ENCODE data around the gene FBXO44.

DNA sequence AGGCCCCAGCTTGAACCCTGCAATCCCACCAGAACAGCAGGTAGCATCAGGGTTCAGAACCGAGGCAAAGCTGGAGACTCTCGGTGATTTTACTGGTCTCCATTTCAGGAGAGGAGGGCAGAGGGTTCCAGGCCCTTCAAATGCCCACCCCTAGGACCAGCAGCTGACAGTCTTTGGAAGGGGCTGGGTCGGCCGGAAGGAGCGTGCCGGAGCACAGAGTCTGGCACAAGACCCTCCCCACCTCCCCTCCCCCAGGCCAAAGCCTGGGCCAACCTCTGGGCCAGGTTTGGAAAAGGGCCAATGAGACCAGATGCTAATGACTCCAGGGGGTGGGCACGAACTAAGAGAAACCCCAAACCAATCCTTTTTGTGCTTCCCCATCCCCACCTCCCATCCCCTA lies 7.3 kb upstream of the FBXO44 start:
- TF ChIP-seq, protein P1, sequence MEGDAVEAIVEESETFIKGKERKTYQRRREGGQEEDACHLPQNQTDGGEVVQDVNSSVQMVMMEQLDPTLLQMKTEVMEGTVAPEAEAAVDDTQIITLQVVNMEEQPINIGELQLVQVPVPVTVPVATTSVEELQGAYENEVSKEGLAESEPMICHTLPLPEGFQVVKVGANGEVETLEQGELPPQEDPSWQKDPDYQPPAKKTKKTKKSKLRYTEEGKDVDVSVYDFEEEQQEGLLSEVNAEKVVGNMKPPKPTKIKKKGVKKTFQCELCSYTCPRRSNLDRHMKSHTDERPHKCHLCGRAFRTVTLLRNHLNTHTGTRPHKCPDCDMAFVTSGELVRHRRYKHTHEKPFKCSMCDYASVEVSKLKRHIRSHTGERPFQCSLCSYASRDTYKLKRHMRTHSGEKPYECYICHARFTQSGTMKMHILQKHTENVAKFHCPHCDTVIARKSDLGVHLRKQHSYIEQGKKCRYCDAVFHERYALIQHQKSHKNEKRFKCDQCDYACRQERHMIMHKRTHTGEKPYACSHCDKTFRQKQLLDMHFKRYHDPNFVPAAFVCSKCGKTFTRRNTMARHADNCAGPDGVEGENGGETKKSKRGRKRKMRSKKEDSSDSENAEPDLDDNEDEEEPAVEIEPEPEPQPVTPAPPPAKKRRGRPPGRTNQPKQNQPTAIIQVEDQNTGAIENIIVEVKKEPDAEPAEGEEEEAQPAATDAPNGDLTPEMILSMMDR (IDR thresholded peaks at IDR 0.05; ENCODE audit: insufficient read depth, low read length), result no peak
- TF ChIP-seq, protein P2, sequence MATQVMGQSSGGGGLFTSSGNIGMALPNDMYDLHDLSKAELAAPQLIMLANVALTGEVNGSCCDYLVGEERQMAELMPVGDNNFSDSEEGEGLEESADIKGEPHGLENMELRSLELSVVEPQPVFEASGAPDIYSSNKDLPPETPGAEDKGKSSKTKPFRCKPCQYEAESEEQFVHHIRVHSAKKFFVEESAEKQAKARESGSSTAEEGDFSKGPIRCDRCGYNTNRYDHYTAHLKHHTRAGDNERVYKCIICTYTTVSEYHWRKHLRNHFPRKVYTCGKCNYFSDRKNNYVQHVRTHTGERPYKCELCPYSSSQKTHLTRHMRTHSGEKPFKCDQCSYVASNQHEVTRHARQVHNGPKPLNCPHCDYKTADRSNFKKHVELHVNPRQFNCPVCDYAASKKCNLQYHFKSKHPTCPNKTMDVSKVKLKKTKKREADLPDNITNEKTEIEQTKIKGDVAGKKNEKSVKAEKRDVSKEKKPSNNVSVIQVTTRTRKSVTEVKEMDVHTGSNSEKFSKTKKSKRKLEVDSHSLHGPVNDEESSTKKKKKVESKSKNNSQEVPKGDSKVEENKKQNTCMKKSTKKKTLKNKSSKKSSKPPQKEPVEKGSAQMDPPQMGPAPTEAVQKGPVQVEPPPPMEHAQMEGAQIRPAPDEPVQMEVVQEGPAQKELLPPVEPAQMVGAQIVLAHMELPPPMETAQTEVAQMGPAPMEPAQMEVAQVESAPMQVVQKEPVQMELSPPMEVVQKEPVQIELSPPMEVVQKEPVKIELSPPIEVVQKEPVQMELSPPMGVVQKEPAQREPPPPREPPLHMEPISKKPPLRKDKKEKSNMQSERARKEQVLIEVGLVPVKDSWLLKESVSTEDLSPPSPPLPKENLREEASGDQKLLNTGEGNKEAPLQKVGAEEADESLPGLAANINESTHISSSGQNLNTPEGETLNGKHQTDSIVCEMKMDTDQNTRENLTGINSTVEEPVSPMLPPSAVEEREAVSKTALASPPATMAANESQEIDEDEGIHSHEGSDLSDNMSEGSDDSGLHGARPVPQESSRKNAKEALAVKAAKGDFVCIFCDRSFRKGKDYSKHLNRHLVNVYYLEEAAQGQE (IDR thresholded peaks at IDR 0.05; ENCODE audit: insufficient replicate concordance, low read depth), result no peak
- TF ChIP-seq POLR2AphosphoS5 (IDR thresholded peaks at IDR 0.05; ENCODE audit: low read depth), result no peak

All from HL-60 (cell line).